Measurements from ENCODE around the gene EHHADH.

- no peak for TF ChIP-seq POLR2A (IDR thresholded peaks at IDR 0.05; ENCODE audit: low read length)
- no peak for TF ChIP-seq GATA1 (IDR thresholded peaks at IDR 0.05; ENCODE audit: low read depth, low read length)
Measured at GRCh38 chr3:185172086-185173049, 81.5 kb downstream of the EHHADH start.
